H9 (cell line): ENCODE measurements around the gene KRTAP10-4. TPM values are rescaled to one million over a fixed set of nuclear protein-coding genes. Genes with fewer than 3 reads are reported as not detected.

ENCODE experiments used
- DNase-seq: peaks from one replicate; pipeline ENCODE4 v3.0.0-alpha.2; 2017
- H2AFZ ChIP-seq: one replicate; pipeline ENCODE4 v1.6.1; 2013; ENCODE audit warnings: mild to moderate bottlenecking, low read length, control low read depth, moderate library complexity
- H2AK5ac ChIP-seq: 2 replicates; pipeline ENCODE4 v1.6.1; 2013; ENCODE audit warnings: low read length, control low read depth, mixed read lengths; ENCODE audit not compliant: insufficient read length
- H2BK120ac ChIP-seq: one replicate; pipeline ENCODE4 v1.6.1; 2013; ENCODE audit warnings: low read depth, mild to moderate bottlenecking, low read length, control low read depth, inconsistent platforms; ENCODE audit not compliant: poor library complexity, severe bottlenecking
- H2BK12ac ChIP-seq: 2 replicates; pipeline ENCODE4 v1.6.1; 2013; ENCODE audit warnings: low read length, control low read depth, mixed read lengths, low read depth; ENCODE audit not compliant: insufficient read length
- H2BK15ac ChIP-seq: 2 replicates; pipeline ENCODE4 v1.6.1; 2013; ENCODE audit warnings: low read depth, low read length, control low read depth
- H2BK20ac ChIP-seq: one replicate; pipeline ENCODE4 v1.6.1; 2013; ENCODE audit warnings: low read depth, mild to moderate bottlenecking, low read length, control low read depth, inconsistent platforms; ENCODE audit not compliant: poor library complexity, severe bottlenecking
- H2BK5ac ChIP-seq: 2 replicates; pipeline ENCODE4 v1.6.1; 2013; ENCODE audit warnings: low read length, control low read depth, mixed read lengths; ENCODE audit not compliant: insufficient read length
- H3K14ac ChIP-seq: 2 replicates; pipeline ENCODE4 v1.6.1; 2013; ENCODE audit warnings: low read length, control low read depth; ENCODE audit not compliant: insufficient read depth
- H3K18ac ChIP-seq: 2 replicates; pipeline ENCODE4 v1.6.1; 2013; ENCODE audit warnings: low read depth, mild to moderate bottlenecking, mixed read lengths, low read length, control low read depth; ENCODE audit not compliant: insufficient read length
- H3K23ac ChIP-seq: 2 replicates; pipeline ENCODE4 v1.6.1; 2013; ENCODE audit warnings: low read length, control low read depth, mixed read lengths, low read depth; ENCODE audit not compliant: insufficient read length
- H3K23me2 ChIP-seq: 2 replicates; pipeline ENCODE4 v1.6.1; 2013; ENCODE audit warnings: low read depth, mild to moderate bottlenecking, mixed read lengths, low read length, control low read depth; ENCODE audit not compliant: insufficient read length, poor library complexity, severe bottlenecking
- H3K27ac ChIP-seq: 2 replicates; pipeline ENCODE4 v1.5.1; 2013; ENCODE audit warnings: low read length, control low read depth, mixed read lengths, low read depth; ENCODE audit not compliant: insufficient read length
- H3K27me3 ChIP-seq: 2 replicates; pipeline ENCODE4 v1.6.1; 2013; ENCODE audit warnings: low read length, control low read depth, inconsistent platforms; ENCODE audit not compliant: insufficient read depth
- H3K4ac ChIP-seq: 2 replicates; pipeline ENCODE4 v1.6.1; 2013; ENCODE audit warnings: low read depth, mild to moderate bottlenecking, control low read depth, inconsistent platforms, low read length, moderate library complexity
- H3K4me1 ChIP-seq: 2 replicates; pipeline ENCODE4 v1.6.1; 2013; ENCODE audit warnings: low read length, control low read depth, inconsistent platforms; ENCODE audit not compliant: insufficient read depth
- H3K4me2 ChIP-seq: 2 replicates; pipeline ENCODE4 v1.6.1; 2013; ENCODE audit warnings: low read length, control low read depth, mixed read lengths; ENCODE audit not compliant: insufficient read length, insufficient read depth
- H3K56ac ChIP-seq: 2 replicates; pipeline ENCODE4 v1.6.1; 2013; ENCODE audit warnings: low read depth, mild to moderate bottlenecking, mixed read lengths, low read length, control low read depth; ENCODE audit not compliant: insufficient read length
- H3K79me1 ChIP-seq: 2 replicates; pipeline ENCODE4 v1.6.1; 2013; ENCODE audit warnings: low read depth, mild to moderate bottlenecking, moderate library complexity, low read length, control low read depth, inconsistent platforms; ENCODE audit not compliant: insufficient read depth, poor library complexity, severe bottlenecking
- H3K79me2 ChIP-seq: 2 replicates; pipeline ENCODE4 v1.6.1; 2013; ENCODE audit warnings: low read length, control low read depth, inconsistent platforms; ENCODE audit not compliant: insufficient read depth
- H3K9ac ChIP-seq: 2 replicates; pipeline ENCODE4 v1.6.1; 2013; ENCODE audit warnings: low read length, control low read depth, mixed read lengths; ENCODE audit not compliant: insufficient read length; ENCODE audit errors: extremely low read depth
- H3K9me3 ChIP-seq: one replicate; pipeline ENCODE4 v1.6.1; 2013; ENCODE audit warnings: low read depth, low read length, inconsistent platforms; ENCODE audit not compliant: control insufficient read depth
- H3T11ph ChIP-seq: one replicate; pipeline ENCODE4 v1.6.1; 2013; ENCODE audit warnings: mild to moderate bottlenecking, low read length, control low read depth, inconsistent platforms
- H4K20me1 ChIP-seq: one replicate; pipeline ENCODE4 v1.6.1; 2013; ENCODE audit not compliant: control insufficient read depth, insufficient read length, insufficient read depth
- H4K5ac ChIP-seq: 2 replicates; pipeline ENCODE4 v1.6.1; 2013; ENCODE audit warnings: low read depth, mild to moderate bottlenecking, mixed read lengths, low read length, control low read depth; ENCODE audit not compliant: insufficient read length
- H4K8ac ChIP-seq: replicated peaks from 2 replicates; pipeline ENCODE4 v1.6.1; 2013; ENCODE audit warnings: low read length, control low read depth, mixed read lengths, low read depth; ENCODE audit not compliant: insufficient read length
- H4K91ac ChIP-seq: 2 replicates; pipeline ENCODE4 v1.6.1; 2013; ENCODE audit warnings: low read depth, mild to moderate bottlenecking, moderate library complexity, mixed read lengths, low read length, control low read depth; ENCODE audit not compliant: insufficient read length
- H3K27ac Mint-ChIP-seq, 3 experiments: 2 replicates in 2 of 3; 3 replicates in 1 of 3; pipeline ENCODE4 v1.8.0; 2020 to 2021; ENCODE audit warnings: mixed read lengths in 3 of 3, mild to moderate bottlenecking in 1 of 3, moderate library complexity in 1 of 3
- H3K27me3 Mint-ChIP-seq: 2 replicates; pipeline ENCODE4 v1.8.0; 2021; ENCODE audit warnings: low read depth, mild to moderate bottlenecking, moderate library complexity, mixed read lengths
- H3K36me3 Mint-ChIP-seq, 3 experiments: 2 replicates in 2 of 3; 3 replicates in 1 of 3; pipeline ENCODE4 v1.8.0; 2020 to 2021; ENCODE audit warnings: low read depth in 3 of 3, mixed read lengths in 3 of 3; ENCODE audit not compliant: insufficient read depth in 1 of 3
- H3K4me1 Mint-ChIP-seq, 2 experiments: 2 replicates each; pipeline ENCODE4 v1.8.0; 2020; ENCODE audit warnings: mixed read lengths in 2 of 2
- H3K4me3 Mint-ChIP-seq, 2 experiments: 2 replicates in 1 of 2; 3 replicates in 1 of 2; pipeline ENCODE4 v1.8.0; 2020 to 2021; ENCODE audit warnings: mild to moderate bottlenecking in 2 of 2, mixed read lengths in 2 of 2, moderate library complexity in 1 of 2
- H3K9me3 Mint-ChIP-seq, 2 experiments: 2 replicates in 1 of 2; 3 replicates in 1 of 2; pipeline ENCODE4 v1.8.0; 2020; ENCODE audit warnings: mild to moderate bottlenecking in 2 of 2, mixed read lengths in 2 of 2, moderate library complexity in 1 of 2
- CTCF ChIP-seq: fragments of 200-600 bp; sonication (generic); conservative IDR thresholded peaks from 3 replicates; pipeline ENCODE4 v1.8.0; 2021; ENCODE audit warnings: antibody characterized with exemption, mild to moderate bottlenecking
- WGBS: extraction: QIAGEN DNeasy Blood & Tissue Kit; methylation state at CpG from one replicate; pipeline ENCODE4 v1.1.7; 2013; ENCODE audit warnings: missing lambda C conversion rate, low lambda C conversion rate, mixed read lengths; ENCODE audit not compliant: insufficient read length; ENCODE audit errors: extremely low coverage; 5-methylcytosine and 5-hydroxymethylcytosine counted together
- total RNA-seq: library from RNA; stranded (reverse); gene quantifications from 2 replicates; pipeline ENCODE4 v1.2.1, GENCODE V29; 2021

KRTAP10-4 gene
- total RNA-seq, 1 experiment from 2014 or later = not detected

- Histone ChIP-seq H3K27me3 (no peaks in the 10 kb centered on the region), H3K18ac (no peak overlapping the region), H3K23me2 (no peaks in the 10 kb centered on the region), H4K8ac (no peak overlapping the region), H3K4me1 (no peaks in the 10 kb centered on the region), H2BK20ac (no peak overlapping the region), H4K5ac (no peak overlapping the region), H4K20me1 (no peaks in the 10 kb centered on the region), H4K91ac (no peak overlapping the region), H3T11ph (no peak overlapping the region), H3K79me1 (no peaks in the 10 kb centered on the region), H3K27ac (no peak overlapping the region), H3K9ac (no peak overlapping the region), H2BK120ac (no peak overlapping the region), H3K56ac (no peak overlapping the region), H3K23ac (no peak overlapping the region), H3K4me2 (no peak overlapping the region), H3K4ac (no peak overlapping the region), H2AK5ac (no peak overlapping the region), H2AFZ (no peak overlapping the region), H2BK5ac (no peak overlapping the region), H2BK12ac (no peak overlapping the region), H3K9me3 (no peaks in the 10 kb centered on the region), H3K14ac (no peak overlapping the region), H3K79me2 (no peaks in the 10 kb centered on the region), H2BK15ac (no peak overlapping the region)
- WGBS = no CpG with 5 or more reads among the region's 1 CpG
- Mint-ChIP-seq H3K9me3 (no peaks in the 10 kb centered on the region), H3K36me3 (no peaks in the 10 kb centered on the region), H3K27ac (no peak overlapping the region), H3K4me1 (no peaks in the 10 kb centered on the region), H3K27me3 (peaks cover 9% of the 10 kb centered on the region), H3K4me3 (no peak overlapping the region)
- DNase-seq = no peak
- TF ChIP-seq CTCF = no peak
Measured at GRCh38 chr21:44564099-44564498, 9.4 kb upstream of the KRTAP10-4 start.
